WTC11 (cell line): ENCODE measurements around the gene BMP7. TPM values are rescaled to one million over a fixed set of nuclear protein-coding genes. Genes with fewer than 3 reads are reported as not detected.
A peak's percentile ranks its signal among the peaks of the same experiment; 100 is the strongest.

Experiments used
- ATAC-seq: fragments of 200-7000 bp; cut with Tn5 transposase; 2 replicates; pipeline ENCODE4 v1.10.0; 2021; ENCODE audit warnings: mild to moderate bottlenecking, moderate library complexity
- CTCF ChIA-PET: fragments of 300-600 bp; sonication (Branson Sonifier 250); formaldehyde crosslinking; loops from one replicate; lab custom pipeline; 2021; ENCODE audit warnings: antibody characterized with exemption; lab: Charles Lee
- POLR2A ChIA-PET: fragments of 350-600 bp; sonication (Branson Sonifier 250); formaldehyde crosslinking; loops from one replicate; lab custom pipeline; 2021; ENCODE audit warnings: antibody characterized with exemption; lab: Charles Lee
- DNase-seq: peaks from one replicate; pipeline ENCODE4 v3.0.0; 2021; ENCODE audit warnings: low spot score
- H3K27ac Mint-ChIP-seq: 2 replicates; pipeline ENCODE4 v1.8.0; 2021; ENCODE audit warnings: mixed read lengths
- H3K27me3 Mint-ChIP-seq: 2 replicates; pipeline ENCODE4 v1.8.0; 2021; ENCODE audit warnings: low read depth, mild to moderate bottlenecking, moderate library complexity, mixed read lengths
- H3K36me3 Mint-ChIP-seq: 2 replicates; pipeline ENCODE4 v1.8.0; 2021; ENCODE audit warnings: mixed read lengths
- H3K4me1 Mint-ChIP-seq: 2 replicates; pipeline ENCODE4 v1.8.0; 2022; ENCODE audit warnings: mixed read lengths
- H3K4me3 Mint-ChIP-seq: 2 replicates; pipeline ENCODE4 v1.8.0; 2021; ENCODE audit warnings: mild to moderate bottlenecking, moderate library complexity, mixed read lengths
- H3K9me3 Mint-ChIP-seq: 2 replicates; pipeline ENCODE4 v1.8.0; 2021; ENCODE audit warnings: mixed read lengths
- AFF4 ChIP-seq: sonication (generic); formaldehyde crosslinking; IDR thresholded peaks from 2 replicates; pipeline ENCODE4 v1.8.1; 2023; ENCODE audit warnings: mild to moderate bottlenecking, missing genetic modification reagents, borderline replicate concordance
- ATF1 ChIP-seq: sonication (generic); formaldehyde crosslinking; IDR thresholded peaks from 2 replicates; pipeline ENCODE4 v1.8.1; 2023; ENCODE audit warnings: mild to moderate bottlenecking, moderate library complexity, missing genetic modification reagents
- CREM ChIP-seq: sonication (generic); formaldehyde crosslinking; IDR thresholded peaks from 2 replicates; pipeline ENCODE4 v1.8.1; 2022; ENCODE audit warnings: mild to moderate bottlenecking, missing genetic modification reagents, moderate library complexity
- E2F5 ChIP-seq: sonication (generic); formaldehyde crosslinking; IDR thresholded peaks from 2 replicates; pipeline ENCODE4 v1.8.1; 2022; ENCODE audit warnings: mild to moderate bottlenecking, moderate library complexity, missing genetic modification reagents
- ERG ChIP-seq: fragments of 250-450 bp; sonication (Bioruptor Pico); IDR thresholded peaks from 2 replicates; pipeline ENCODE4 v1.8.0; 2021; ENCODE audit warnings: mild to moderate bottlenecking
- ETV6 ChIP-seq: sonication (generic); formaldehyde crosslinking; IDR thresholded peaks from 2 replicates; pipeline ENCODE4 v1.8.1; 2022; ENCODE audit warnings: mild to moderate bottlenecking, missing genetic modification reagents
- GRHL2 ChIP-seq: fragments of 250-450 bp; sonication (Bioruptor Pico); IDR thresholded peaks from 2 replicates; pipeline ENCODE4 v1.8.0; 2022; ENCODE audit warnings: mild to moderate bottlenecking, moderate library complexity; ENCODE audit not compliant: insufficient replicate concordance, severe bottlenecking
- GTF2I ChIP-seq: fragments of 250-450 bp; sonication (Bioruptor Pico); conservative IDR thresholded peaks from 2 replicates; pipeline ENCODE4 v1.4.0; 2021; ENCODE audit warnings: mild to moderate bottlenecking
- HMGA2 ChIP-seq: fragments of 250-450 bp; sonication (Bioruptor Pico); IDR thresholded peaks from 2 replicates; pipeline ENCODE4 v1.4.0; 2021; ENCODE audit warnings: mild to moderate bottlenecking, moderate library complexity
- MXD4 ChIP-seq: fragments of 250-450 bp; sonication (Bioruptor Pico); IDR thresholded peaks from 2 replicates; pipeline ENCODE4 v1.8.0; 2021; ENCODE audit warnings: mild to moderate bottlenecking, moderate library complexity, borderline replicate concordance
- NFYB ChIP-seq: sonication (generic); formaldehyde crosslinking; conservative IDR thresholded peaks from 2 replicates; pipeline ENCODE4 v1.8.0; 2022; ENCODE audit warnings: low read depth, missing genetic modification reagents
- NR1H2 ChIP-seq: sonication (generic); formaldehyde crosslinking; IDR thresholded peaks from 2 replicates; pipeline ENCODE4 v1.9.0; 2021; ENCODE audit warnings: mild to moderate bottlenecking, moderate library complexity, missing genetic modification reagents
- NR2C2 ChIP-seq: sonication (generic); formaldehyde crosslinking; IDR thresholded peaks from 2 replicates; pipeline ENCODE4 v1.8.0; 2022; ENCODE audit warnings: mild to moderate bottlenecking, missing genetic modification reagents
- SP1 ChIP-seq: sonication (generic); formaldehyde crosslinking; conservative IDR thresholded peaks from 2 replicates; pipeline ENCODE4 v1.8.1; 2022; ENCODE audit warnings: missing genetic modification reagents
- ZNF219 ChIP-seq: sonication (generic); formaldehyde crosslinking; IDR thresholded peaks from 2 replicates; pipeline ENCODE4 v1.8.0; 2023; ENCODE audit warnings: missing genetic modification reagents, mild to moderate bottlenecking, borderline replicate concordance
- ZNF281 ChIP-seq: sonication (generic); formaldehyde crosslinking; IDR thresholded peaks from 2 replicates; pipeline ENCODE4 v1.8.0; 2023; ENCODE audit warnings: mild to moderate bottlenecking, missing genetic modification reagents
- total RNA-seq: library from RNA; stranded (reverse); gene quantifications from 3 replicates; pipeline ENCODE4 v1.2.3, GENCODE V29; 2021

The BMP7 gene
- total RNA-seq, 1 experiment from 2014 or later, result 40.7 TPM

- H3K9me3 Mint-ChIP-seq, result peaks cover 14% of the 10 kb centered on the region
- H3K4me3 Mint-ChIP-seq, result no peak overlapping the region
- ATAC-seq (no peak), DNase-seq (no peak)
- ChIA-PET POLR2A (no interaction called here), CTCF (interaction anchor here (1.1 kb wide), 1 partner anchor 166 kb away, joined by 3 read pairs; no protein-coding TSS in a partner anchor)
- H3K27ac Mint-ChIP-seq, result no peak overlapping the region
- no peak for TF ChIP-seq ZNF281 (CRISPR knock-in tag)
- no peak for TF ChIP-seq ETV6 (CRISPR knock-in tag)
- no peak for TF ChIP-seq CREM
- TF ChIP-seq GRHL2 (CRISPR knock-in tag), result no peak
- TF ChIP-seq GTF2I (CRISPR knock-in tag), result no peak
- TF ChIP-seq NR2C2 (CRISPR knock-in tag), result no peak
- TF ChIP-seq E2F5 (CRISPR knock-in tag), result no peak
- TF ChIP-seq ZNF219 (CRISPR knock-in tag), result no peak
- no peak for TF ChIP-seq AFF4 (CRISPR knock-in tag)
- no peaks in the 10 kb centered on the region for H3K27me3 Mint-ChIP-seq
- peaks cover 29% of the 10 kb centered on the region for H3K36me3 Mint-ChIP-seq
- H3K4me1 Mint-ChIP-seq, result no peaks in the 10 kb centered on the region
Measured at GRCh38 chr20:57166568-57167291, 99.7 kb downstream of the BMP7 start.

- Mint-ChIP-seq H3K9me3 (peaks cover 14% of the 10 kb centered on the region), H3K36me3 (peaks cover 23% of the 10 kb centered on the region), H3K4me1 (no peaks in the 10 kb centered on the region), H3K27ac (no peak overlapping the region), H3K27me3 (no peaks in the 10 kb centered on the region), H3K4me3 (no peak overlapping the region)
- no peak for TF ChIP-seq MXD4
- CTCF ChIA-PET, result interaction anchor here (1.1 kb wide), 1 partner anchor 167 kb away, joined by 3 read pairs; no protein-coding TSS in a partner anchor
- ATAC-seq, result no peak
- no peak for DNase-seq
- POLR2A ChIA-PET, result no interaction called here
Measured at GRCh38 chr20:57165427-57166004, 100.9 kb downstream of the BMP7 start.

GRCh38 chr20:57164872-57165271 lies 101.6 kb downstream of the BMP7 start:
- DNase-seq (no peak), ATAC-seq (no peak)
- Mint-ChIP-seq H3K4me3 (no peak overlapping the region), H3K36me3 (peaks cover 17% of the 10 kb centered on the region), H3K9me3 (peaks cover 14% of the 10 kb centered on the region), H3K4me1 (no peaks in the 10 kb centered on the region), H3K27ac (no peak overlapping the region), H3K27me3 (no peaks in the 10 kb centered on the region)
- ChIA-PET POLR2A (no interaction called here), CTCF (no interaction called here)
- TF ChIP-seq ATF1 (CRISPR knock-in tag) (no peak), HMGA2 (CRISPR knock-in tag) (no peak), NR1H2 (CRISPR knock-in tag) (no peak), SP1 (CRISPR knock-in tag) (no peak), ERG (no peak), NFYB (0 out of 2 replicates have a peak, but pooled peaks have one; percentile 16)
